ENCODE measurements around the gene NAA40.
A peak's percentile ranks its signal among the peaks of the same experiment; 100 is the strongest.

Gene NAA40

DNA sequence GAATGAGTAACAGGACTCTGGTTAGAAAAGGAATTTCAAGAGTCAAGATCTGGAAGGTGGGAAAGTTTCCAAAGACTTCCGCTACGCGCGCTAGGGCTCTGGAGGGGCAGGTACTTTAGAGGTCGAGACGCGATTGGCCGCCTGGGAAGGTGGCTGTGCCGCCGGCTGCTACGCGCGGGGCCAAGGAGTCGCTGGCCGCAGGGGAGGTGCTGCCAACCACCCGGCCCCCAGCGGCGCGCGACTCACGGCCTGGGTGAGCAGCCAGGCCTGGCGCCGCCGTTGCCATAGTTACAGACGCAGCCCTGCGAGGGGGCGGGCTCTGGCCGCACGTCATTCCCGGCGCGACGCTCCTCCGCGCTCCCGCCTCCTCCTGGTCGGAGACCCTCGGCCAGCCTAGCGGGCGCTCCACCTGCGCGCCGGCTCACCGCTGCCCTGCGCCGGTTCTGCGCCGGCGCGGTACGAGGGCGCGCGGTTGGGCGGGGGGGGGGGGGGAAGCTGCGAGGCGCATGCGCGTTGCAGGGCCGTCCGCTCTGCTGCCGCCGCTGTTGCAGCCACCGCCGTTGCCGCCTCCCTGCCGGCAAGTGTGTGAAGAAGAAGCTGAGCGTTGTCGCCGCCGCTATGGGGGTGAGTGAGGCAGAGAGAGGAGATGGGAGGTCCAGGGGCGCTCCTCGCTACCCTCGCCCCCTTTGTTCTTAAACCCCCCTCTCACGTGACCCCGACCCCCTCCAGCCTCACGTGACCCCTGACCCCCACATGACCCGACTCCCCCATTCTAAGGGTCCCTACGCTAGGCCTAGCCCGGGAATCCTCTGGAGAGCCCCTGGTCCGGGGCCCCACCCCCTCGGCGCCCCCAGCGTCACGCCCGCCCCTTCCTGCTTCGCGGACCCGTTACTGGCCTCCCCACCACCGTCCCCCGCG lies at the start of gene NAA40:
Gene NAA40, plus strand, starts transcription at position 524 of the 918 bp plus-strand sequence. Its CDS starts 95 bp downstream, at position 619.
- H3K9me3 ChIP-seq (ENCODE audit: control insufficient read depth, low read depth, low read length) = no peaks in the 10 kb centered on the region
- H3K27ac ChIP-seq (ENCODE audit: low read length) = peak within 1 kb of the TSS; percentile 53
- H3K9ac ChIP-seq (ENCODE audit: low read length) = peak within 1 kb of the TSS; percentile 74
- H3K4me3 ChIP-seq (ENCODE audit: low read length) = peak within 1 kb of the TSS; percentile 88
- H3K27me3 ChIP-seq (ENCODE audit: control insufficient read depth, insufficient read depth, low read length) = no peaks in the 10 kb centered on the region
- H3K36me3 ChIP-seq (ENCODE audit: control insufficient read depth, low read depth, low read length) = peaks cover 4% of the 10 kb centered on the region
- no peaks in the 10 kb centered on the region for H3K4me1 ChIP-seq (ENCODE audit: control insufficient read depth, low read depth, low read length)

DNA sequence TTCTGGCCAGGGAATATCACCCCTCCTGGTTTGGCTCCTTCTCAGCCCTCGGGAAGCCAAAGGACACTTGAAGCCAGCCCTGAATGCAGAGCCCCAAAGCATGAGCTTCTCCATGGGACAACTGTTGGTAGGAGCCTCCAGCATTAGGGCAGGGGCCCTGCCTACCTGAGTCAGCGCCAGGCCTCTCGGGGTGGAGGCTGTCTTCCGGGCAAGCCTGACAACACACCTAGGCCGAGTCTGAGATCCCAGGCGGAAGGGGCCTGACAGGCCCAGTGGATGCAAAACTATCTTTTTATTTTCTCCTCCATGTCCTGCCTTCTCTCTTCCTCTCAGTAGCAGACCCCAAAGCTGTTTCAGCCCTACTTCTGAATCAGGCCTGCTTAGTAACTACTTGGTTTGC lies 49.5 kb upstream of the NAA40 start:
- Histone ChIP-seq H3K9ac (ENCODE audit: low read length) (peak overlapping the region; percentile 41), H3K27me3 (ENCODE audit: control insufficient read depth, insufficient read depth, low read length) (no peaks in the 10 kb centered on the region), H3K4me1 (ENCODE audit: control insufficient read depth, low read depth, low read length) (peaks cover 22% of the 10 kb centered on the region), H3K4me3 (ENCODE audit: low read length) (no peak overlapping the region), H3K9me3 (ENCODE audit: control insufficient read depth, low read depth, low read length) (no peaks in the 10 kb centered on the region), H3K27ac (ENCODE audit: low read length) (no peak overlapping the region), H3K36me3 (ENCODE audit: control insufficient read depth, low read depth, low read length) (no peaks in the 10 kb centered on the region)

DNA sequence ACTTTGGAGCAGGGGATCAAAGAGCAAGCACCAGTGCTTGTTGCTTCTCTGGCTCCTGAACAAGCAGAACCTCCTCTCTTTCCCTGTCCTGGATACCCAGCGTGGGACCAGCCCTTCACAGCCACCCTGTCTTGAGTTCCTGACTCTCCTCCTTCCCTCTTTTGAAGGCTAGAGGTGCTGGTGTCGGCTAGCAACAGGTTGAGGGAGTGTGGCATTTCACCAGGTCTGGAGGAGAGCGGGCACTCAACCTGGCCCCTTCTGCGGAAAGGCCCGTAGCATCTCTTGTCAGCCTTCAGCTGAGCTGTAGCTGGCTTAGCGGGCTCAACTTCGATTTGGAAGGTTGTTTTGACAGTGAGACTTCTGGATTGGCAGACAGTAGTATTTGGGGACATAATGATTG lies 48.4 kb upstream of the NAA40 start:
- no peaks in the 10 kb centered on the region for H3K9me3 ChIP-seq (ENCODE audit: control insufficient read depth, low read depth, low read length)
- H3K27ac ChIP-seq (ENCODE audit: low read length) = no peak overlapping the region
- H3K4me1 ChIP-seq (ENCODE audit: control insufficient read depth, low read depth, low read length) = peaks cover 22% of the 10 kb centered on the region
- no peak overlapping the region for H3K9ac ChIP-seq (ENCODE audit: low read length)
- no peaks in the 10 kb centered on the region for H3K27me3 ChIP-seq (ENCODE audit: control insufficient read depth, insufficient read depth, low read length)
- no peak overlapping the region for H3K4me3 ChIP-seq (ENCODE audit: low read length)
- H3K36me3 ChIP-seq (ENCODE audit: control insufficient read depth, low read depth, low read length) = no peaks in the 10 kb centered on the region

DNA sequence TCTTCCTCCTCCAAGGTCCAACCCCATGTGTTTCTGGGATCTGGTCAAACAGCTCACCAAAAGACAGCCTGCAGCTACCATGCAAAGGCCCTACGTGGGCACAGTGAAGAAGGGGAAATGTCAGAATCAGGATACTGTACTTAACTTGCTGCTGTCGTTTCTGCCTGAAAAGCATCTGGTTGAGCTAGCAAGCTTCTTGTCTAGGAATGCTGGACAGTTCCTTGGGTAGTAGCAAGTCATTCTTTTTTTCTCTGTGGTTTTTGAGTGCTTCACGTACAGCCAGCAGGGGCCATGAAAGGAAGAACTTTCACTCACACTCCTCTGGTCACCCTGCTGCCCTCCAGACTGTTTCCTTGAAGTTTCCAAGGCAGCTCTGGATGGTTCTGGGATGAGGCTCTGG lies 46.6 kb upstream of the NAA40 start:
- Histone ChIP-seq H3K9me3 (ENCODE audit: control insufficient read depth, low read depth, low read length) (no peaks in the 10 kb centered on the region), H3K4me3 (ENCODE audit: low read length) (no peak overlapping the region), H3K27ac (ENCODE audit: low read length) (no peak overlapping the region), H3K9ac (ENCODE audit: low read length) (no peak overlapping the region), H3K36me3 (ENCODE audit: control insufficient read depth, low read depth, low read length) (peaks cover 13% of the 10 kb centered on the region), H3K4me1 (ENCODE audit: control insufficient read depth, low read depth, low read length) (peaks cover 17% of the 10 kb centered on the region), H3K27me3 (ENCODE audit: control insufficient read depth, insufficient read depth, low read length) (no peaks in the 10 kb centered on the region)

DNA sequence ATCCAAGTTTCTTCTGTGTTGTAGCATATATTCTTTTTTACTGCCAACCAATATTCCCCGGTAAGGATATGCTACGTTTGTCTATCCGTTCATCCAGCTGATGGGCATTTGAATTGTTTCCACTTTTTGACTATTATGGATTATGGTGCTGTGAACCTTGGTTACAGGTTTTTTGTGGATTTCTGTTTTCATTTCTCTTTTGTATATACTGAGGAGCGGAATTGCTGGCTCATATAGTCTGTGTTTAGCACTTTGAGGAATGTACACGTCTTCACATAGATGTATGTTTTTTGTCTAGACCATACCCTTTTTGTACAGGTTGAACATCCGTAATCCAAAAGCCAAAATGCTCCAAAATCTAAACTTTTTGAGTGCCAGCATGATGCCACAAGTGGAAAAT lies 45.4 kb upstream of the NAA40 start:
- Histone ChIP-seq H3K36me3 (ENCODE audit: control insufficient read depth, low read depth, low read length) (peaks cover 24% of the 10 kb centered on the region), H3K4me3 (ENCODE audit: low read length) (no peak overlapping the region), H3K9ac (ENCODE audit: low read length) (no peak overlapping the region), H3K27me3 (ENCODE audit: control insufficient read depth, insufficient read depth, low read length) (no peaks in the 10 kb centered on the region), H3K9me3 (ENCODE audit: control insufficient read depth, low read depth, low read length) (no peaks in the 10 kb centered on the region), H3K27ac (ENCODE audit: low read length) (no peak overlapping the region), H3K4me1 (ENCODE audit: control insufficient read depth, low read depth, low read length) (peaks cover 6% of the 10 kb centered on the region)

DNA sequence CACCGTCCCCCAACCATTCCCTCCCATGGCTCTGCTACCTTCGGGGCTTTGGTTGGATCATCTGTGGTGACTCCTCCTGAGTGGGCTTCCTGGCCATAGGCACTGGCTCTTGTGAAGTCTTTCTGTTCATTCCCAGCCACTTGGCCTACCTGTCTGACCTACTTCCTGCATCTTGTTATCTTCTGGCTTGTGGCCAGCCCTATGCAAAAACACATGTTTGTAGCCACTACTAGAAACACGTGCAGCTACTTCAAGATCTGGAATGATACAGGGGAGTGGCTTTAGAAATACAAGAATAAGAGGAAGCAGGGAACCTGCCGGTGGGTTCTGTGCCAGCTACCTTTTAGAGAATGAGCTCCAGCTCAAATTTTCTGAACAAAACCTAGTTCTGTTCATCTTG lies 42.7 kb upstream of the NAA40 start:
- no peaks in the 10 kb centered on the region for H3K9me3 ChIP-seq (ENCODE audit: control insufficient read depth, low read depth, low read length)
- no peaks in the 10 kb centered on the region for H3K4me1 ChIP-seq (ENCODE audit: control insufficient read depth, low read depth, low read length)
- H3K4me3 ChIP-seq (ENCODE audit: low read length) = no peak overlapping the region
- H3K27ac ChIP-seq (ENCODE audit: low read length) = no peak overlapping the region
- H3K27me3 ChIP-seq (ENCODE audit: control insufficient read depth, insufficient read depth, low read length) = no peaks in the 10 kb centered on the region
- H3K9ac ChIP-seq (ENCODE audit: low read length) = no peak overlapping the region
- peaks cover 51% of the 10 kb centered on the region for H3K36me3 ChIP-seq (ENCODE audit: control insufficient read depth, low read depth, low read length)

DNA sequence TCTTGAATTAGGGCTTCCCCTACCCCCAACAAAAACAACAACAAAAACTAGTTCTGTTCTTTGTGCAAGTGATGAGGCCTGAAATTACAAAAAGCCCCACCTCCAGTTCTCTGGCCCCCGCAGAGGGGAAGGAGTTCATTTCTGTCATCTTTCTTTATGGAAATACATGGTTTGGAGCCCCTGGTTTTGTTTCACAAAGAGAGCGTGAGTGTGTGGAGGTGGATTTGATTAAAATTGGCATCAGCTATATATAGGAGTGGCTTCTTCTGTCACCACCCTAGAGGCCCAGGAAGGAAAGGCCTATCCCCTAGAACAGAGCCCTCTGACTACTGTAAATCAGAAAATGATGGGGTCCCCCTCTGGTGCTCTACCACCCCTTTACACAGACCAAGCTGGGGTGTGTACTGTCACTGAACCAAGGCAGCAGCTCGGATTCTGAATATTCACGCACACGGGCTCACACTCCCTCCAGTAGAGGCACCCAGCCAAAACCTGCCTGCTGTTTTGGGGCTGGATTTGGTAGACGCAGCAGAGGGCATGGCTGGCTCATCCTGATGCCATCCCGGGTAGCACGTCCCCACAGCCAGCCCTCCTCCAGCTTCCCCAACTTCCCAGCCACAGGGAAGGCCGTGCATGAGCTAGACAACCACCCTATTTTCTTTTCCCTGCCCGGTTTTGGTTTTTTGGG lies 41.2 kb upstream of the NAA40 start:
- Histone ChIP-seq H3K9me3 (ENCODE audit: control insufficient read depth, low read depth, low read length) (no peaks in the 10 kb centered on the region), H3K36me3 (ENCODE audit: control insufficient read depth, low read depth, low read length) (peaks cover 63% of the 10 kb centered on the region), H3K9ac (ENCODE audit: low read length) (no peak overlapping the region), H3K27me3 (ENCODE audit: control insufficient read depth, insufficient read depth, low read length) (no peaks in the 10 kb centered on the region), H3K4me3 (ENCODE audit: low read length) (no peak overlapping the region), H3K27ac (ENCODE audit: low read length) (no peak overlapping the region), H3K4me1 (ENCODE audit: control insufficient read depth, low read depth, low read length) (no peaks in the 10 kb centered on the region)

DNA sequence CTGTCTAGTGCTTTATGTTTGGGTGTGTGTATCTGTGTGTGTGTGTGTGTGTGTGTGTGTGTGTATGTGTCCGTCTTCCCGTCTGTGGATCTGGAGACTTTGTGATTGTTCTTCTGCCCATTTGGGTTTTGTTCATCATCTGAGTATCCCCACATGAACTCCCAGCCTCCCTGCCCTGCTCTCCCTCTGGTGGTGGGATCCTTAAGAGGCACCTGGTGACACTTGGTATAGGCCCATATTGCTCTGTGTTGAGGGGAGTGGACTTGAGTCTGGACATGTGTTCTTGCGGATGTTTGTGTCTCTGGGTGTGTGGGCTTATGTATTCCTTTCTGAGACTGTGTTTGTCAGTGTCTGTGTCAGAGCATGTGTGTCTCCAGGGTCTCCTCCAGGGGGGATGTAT lies 37.1 kb upstream of the NAA40 start:
- no peaks in the 10 kb centered on the region for H3K9me3 ChIP-seq (ENCODE audit: control insufficient read depth, low read depth, low read length)
- no peak overlapping the region for H3K9ac ChIP-seq (ENCODE audit: low read length)
- peaks cover 7% of the 10 kb centered on the region for H3K4me1 ChIP-seq (ENCODE audit: control insufficient read depth, low read depth, low read length)
- H3K36me3 ChIP-seq (ENCODE audit: control insufficient read depth, low read depth, low read length) = peaks cover 79% of the 10 kb centered on the region
- H3K27me3 ChIP-seq (ENCODE audit: control insufficient read depth, insufficient read depth, low read length) = no peaks in the 10 kb centered on the region
- H3K27ac ChIP-seq (ENCODE audit: low read length) = no peak overlapping the region
- H3K4me3 ChIP-seq (ENCODE audit: low read length) = no peak overlapping the region

DNA sequence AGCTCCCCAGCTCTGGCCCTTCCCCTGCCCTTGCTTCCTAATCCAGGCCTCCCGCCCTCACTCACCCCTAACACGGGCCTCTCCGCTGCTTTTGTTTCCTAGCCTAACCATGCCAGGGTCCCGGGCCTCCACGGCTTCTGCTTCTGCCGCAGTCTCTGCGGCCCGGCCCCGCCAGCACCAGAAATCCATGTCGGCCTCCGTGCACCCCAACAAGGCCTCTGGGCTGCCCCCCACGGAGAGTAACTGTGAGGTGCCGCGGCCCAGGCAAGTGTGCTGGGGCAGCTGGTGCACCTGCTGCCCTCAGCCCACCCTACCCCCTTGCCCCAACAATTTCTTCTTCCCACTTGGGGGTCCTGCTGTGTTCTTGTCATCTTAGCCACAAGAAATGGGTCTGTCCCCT lies 34.9 kb upstream of the NAA40 start:
- H3K4me1 ChIP-seq (ENCODE audit: control insufficient read depth, low read depth, low read length) = peaks cover 20% of the 10 kb centered on the region
- no peak overlapping the region for H3K9ac ChIP-seq (ENCODE audit: low read length)
- H3K27ac ChIP-seq (ENCODE audit: low read length) = no peak overlapping the region
- no peaks in the 10 kb centered on the region for H3K27me3 ChIP-seq (ENCODE audit: control insufficient read depth, insufficient read depth, low read length)
- no peak overlapping the region for H3K4me3 ChIP-seq (ENCODE audit: low read length)
- H3K36me3 ChIP-seq (ENCODE audit: control insufficient read depth, low read depth, low read length) = peaks cover 57% of the 10 kb centered on the region
- H3K9me3 ChIP-seq (ENCODE audit: control insufficient read depth, low read depth, low read length) = no peaks in the 10 kb centered on the region

DNA sequence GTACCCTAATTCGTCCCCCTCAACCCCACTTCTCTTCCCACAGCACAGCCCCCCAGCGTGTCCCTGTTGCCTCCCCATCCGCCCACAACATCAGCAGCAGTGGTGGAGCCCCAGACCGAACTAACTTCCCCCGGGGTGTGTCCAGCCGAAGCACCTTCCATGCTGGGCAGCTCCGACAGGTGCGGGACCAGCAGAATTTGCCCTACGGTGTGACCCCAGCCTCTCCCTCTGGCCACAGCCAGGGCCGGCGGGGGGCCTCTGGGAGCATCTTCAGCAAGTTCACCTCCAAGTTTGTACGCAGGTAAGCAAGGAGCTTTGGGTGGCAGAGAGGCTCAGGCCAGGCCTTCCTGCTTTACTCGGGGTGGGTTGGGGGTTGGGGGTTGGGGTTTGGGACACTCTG lies 34.1 kb upstream of the NAA40 start:
- peaks cover 25% of the 10 kb centered on the region for H3K4me1 ChIP-seq (ENCODE audit: control insufficient read depth, low read depth, low read length)
- H3K9me3 ChIP-seq (ENCODE audit: control insufficient read depth, low read depth, low read length) = no peaks in the 10 kb centered on the region
- peaks cover 48% of the 10 kb centered on the region for H3K36me3 ChIP-seq (ENCODE audit: control insufficient read depth, low read depth, low read length)
- H3K9ac ChIP-seq (ENCODE audit: low read length) = no peak overlapping the region
- H3K4me3 ChIP-seq (ENCODE audit: low read length) = no peak overlapping the region
- no peaks in the 10 kb centered on the region for H3K27me3 ChIP-seq (ENCODE audit: control insufficient read depth, insufficient read depth, low read length)
- H3K27ac ChIP-seq (ENCODE audit: low read length) = no peak overlapping the region

DNA sequence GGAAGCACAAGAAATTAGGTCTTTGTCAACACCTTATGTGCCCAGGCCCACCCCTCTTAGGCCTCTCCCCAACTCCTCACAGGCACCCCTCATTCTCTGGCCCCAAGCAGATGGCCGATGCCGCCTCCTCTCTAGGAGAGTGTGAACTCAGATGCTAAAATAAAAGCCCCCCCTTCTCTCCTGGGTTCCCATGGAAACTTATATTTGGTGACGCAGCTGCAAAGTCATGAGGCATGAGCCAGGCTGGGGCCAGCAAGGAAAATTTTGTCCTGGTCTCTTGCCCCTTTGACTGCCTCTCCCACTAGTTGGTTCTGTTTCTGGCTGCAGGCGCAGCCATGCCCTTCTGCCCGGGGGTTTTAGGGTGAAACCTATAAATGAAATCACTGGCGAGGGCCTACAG lies 33.6 kb upstream of the NAA40 start:
- peaks cover 30% of the 10 kb centered on the region for H3K4me1 ChIP-seq (ENCODE audit: control insufficient read depth, low read depth, low read length)
- H3K9me3 ChIP-seq (ENCODE audit: control insufficient read depth, low read depth, low read length) = no peaks in the 10 kb centered on the region
- H3K36me3 ChIP-seq (ENCODE audit: control insufficient read depth, low read depth, low read length) = peaks cover 44% of the 10 kb centered on the region
- H3K9ac ChIP-seq (ENCODE audit: low read length) = no peak overlapping the region
- no peaks in the 10 kb centered on the region for H3K27me3 ChIP-seq (ENCODE audit: control insufficient read depth, insufficient read depth, low read length)
- H3K4me3 ChIP-seq (ENCODE audit: low read length) = no peak overlapping the region
- no peak overlapping the region for H3K27ac ChIP-seq (ENCODE audit: low read length)
